Ectodermal cell (in vitro differentiated cells): ENCODE results near the gene GALM.
"Not testable (repeated sequence)": the region's sequence is repeated elsewhere in the genome, so short reads cannot be mapped to it uniquely, and the experiment has no call there.

ENCODE experiments used
- H3K27ac ChIP-seq: 2 replicates; pipeline ENCODE4 v1.7.0; 2013; ENCODE audit warnings: mild to moderate bottlenecking, low read depth, low read length; ENCODE audit not compliant: insufficient read depth, poor library complexity, severe bottlenecking
- H3K27me3 ChIP-seq: 2 replicates; pipeline ENCODE4 v1.7.0; 2013; ENCODE audit warnings: mild to moderate bottlenecking, low read length; ENCODE audit not compliant: insufficient read depth, control insufficient read depth, poor library complexity, severe bottlenecking
- H3K36me3 ChIP-seq: one replicate; pipeline ENCODE4 v1.7.0; 2013; ENCODE audit warnings: low read length; ENCODE audit not compliant: control insufficient read depth, insufficient read depth
- H3K4me1 ChIP-seq: one replicate; pipeline ENCODE4 v1.7.0; 2013; ENCODE audit warnings: low read length; ENCODE audit not compliant: control insufficient read depth, insufficient read depth
- H3K4me3 ChIP-seq: 2 replicates; pipeline ENCODE4 v1.7.0; 2013; ENCODE audit warnings: low read depth, low read length, control low read depth; ENCODE audit not compliant: insufficient read depth
- H3K9me3 ChIP-seq: 2 replicates; pipeline ENCODE4 v1.7.0; 2013; ENCODE audit warnings: mild to moderate bottlenecking, low read length, moderate library complexity; ENCODE audit not compliant: control insufficient read depth
- WGBS, 2 experiments: methylation state at CpG; one replicate each; pipeline ENCODE4 v1.1.7; 2013; ENCODE audit warnings: missing lambda C conversion rate in 2 of 2; 5-methylcytosine and 5-hydroxymethylcytosine counted together

The GALM gene

DNA sequence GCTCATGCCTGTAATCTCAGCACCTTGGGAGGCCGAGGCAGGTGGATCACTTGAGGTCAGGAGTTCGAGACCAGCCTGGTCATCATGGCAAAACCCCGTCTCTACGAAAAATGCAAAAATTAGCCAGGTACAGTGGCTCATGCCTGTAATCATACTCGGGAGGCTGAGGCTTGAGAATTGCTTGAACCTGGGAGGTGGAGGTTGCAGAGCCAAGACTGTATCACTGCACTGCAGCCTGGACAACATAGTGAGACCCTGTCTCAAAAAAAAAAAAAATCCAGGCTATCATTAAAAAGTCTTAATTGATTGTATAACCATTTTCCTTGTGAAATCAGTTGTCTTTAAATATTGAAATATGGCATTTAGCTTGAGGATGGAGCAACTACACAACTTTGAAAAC lies 15.0 kb downstream of the GALM start:
- not testable (repeated sequence) for H3K9me3 ChIP-seq, H3K4me1 ChIP-seq, H3K27ac ChIP-seq, H3K4me3 ChIP-seq, H3K27me3 ChIP-seq, H3K36me3 ChIP-seq
- 93 to 95% methylated on average over 5 of the region's 5 CpGs for WGBS, 2 experiments

DNA sequence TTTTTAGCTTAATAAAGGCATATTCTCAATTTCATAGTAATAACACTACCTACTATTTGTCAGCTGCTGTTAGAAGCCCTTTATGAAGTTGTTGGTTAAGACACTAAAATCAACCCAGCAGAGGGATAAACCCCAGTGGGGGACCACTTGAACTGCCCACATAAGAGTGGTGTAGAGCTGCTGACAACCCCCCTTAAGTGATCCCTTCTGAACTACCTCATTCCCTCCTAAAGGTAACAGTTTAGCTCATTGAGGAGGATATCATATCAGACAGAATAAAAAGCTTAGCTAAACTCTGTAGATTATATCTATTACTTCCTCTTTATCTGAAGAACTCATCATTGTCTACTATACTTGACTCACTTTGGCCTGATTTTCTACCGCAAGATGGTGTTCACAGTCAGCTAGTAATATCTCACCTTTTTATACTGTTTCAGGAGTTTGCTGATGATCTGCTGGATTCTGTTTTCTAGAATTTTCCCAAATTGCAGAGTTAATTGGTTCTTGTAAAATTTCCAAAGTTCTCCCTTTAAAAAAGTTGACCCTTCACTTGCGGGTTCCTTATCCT lies 16.2 kb downstream of the GALM start:
- Histone ChIP-seq H3K27ac (no peak overlapping the region), H3K27me3 (no peaks in the 10 kb centered on the region), H3K4me3 (no peak overlapping the region), H3K9me3 (no peaks in the 10 kb centered on the region), H3K4me1 (no peaks in the 10 kb centered on the region), H3K36me3 (peaks cover 3% of the 10 kb centered on the region)
- 90 to 96% methylated on average over 2 of the region's 2 CpGs for WGBS, 2 experiments

DNA sequence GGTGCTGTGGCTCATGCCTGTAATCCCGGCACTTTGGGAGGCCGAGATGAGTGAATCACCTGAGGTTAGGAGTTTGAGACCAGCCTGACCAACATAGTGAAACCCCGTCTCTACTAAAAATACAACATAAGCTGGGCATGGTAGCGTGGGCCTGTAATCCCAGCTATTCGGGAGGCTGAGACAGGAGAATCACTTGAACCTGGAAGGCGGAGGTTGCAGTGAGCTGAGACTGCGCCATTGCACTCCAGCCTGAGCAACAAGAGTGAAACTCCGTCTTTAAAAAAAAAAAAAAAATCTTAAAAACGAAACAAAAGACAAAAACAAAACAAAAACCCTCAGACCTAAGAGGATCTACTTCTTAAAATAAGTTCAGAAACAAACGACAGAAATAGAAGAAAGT lies 16.7 kb downstream of the GALM start:
- 91% methylated on average over 8 of the region's 10 CpGs for WGBS, 2 experiments
- not testable (repeated sequence) for H3K36me3 ChIP-seq, H3K4me1 ChIP-seq, H3K27me3 ChIP-seq, H3K27ac ChIP-seq, H3K9me3 ChIP-seq, H3K4me3 ChIP-seq

DNA sequence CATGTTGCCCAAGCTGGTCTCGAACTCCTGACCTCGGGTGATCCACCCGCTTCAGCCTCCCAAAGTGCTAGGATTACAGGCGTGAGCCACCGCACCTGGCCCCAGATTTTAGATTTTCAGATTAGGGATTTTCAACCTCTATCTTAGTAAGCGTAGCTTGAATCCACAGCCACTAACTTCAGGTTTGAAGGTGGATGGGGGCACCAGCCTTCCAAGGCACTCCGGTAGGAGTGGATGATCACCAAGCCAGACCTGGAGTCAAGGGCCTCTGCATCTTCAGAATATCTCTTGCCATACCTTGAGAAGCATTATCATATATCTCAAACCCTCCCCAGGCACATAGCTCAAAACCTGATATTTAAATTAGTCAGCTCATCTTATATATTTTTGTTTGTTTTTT lies 17.9 kb downstream of the GALM start:
- no peaks in the 10 kb centered on the region for H3K27me3 ChIP-seq
- no peak overlapping the region for H3K27ac ChIP-seq
- 94 to 95% methylated on average over 7 of the region's 7 CpGs for WGBS, 2 experiments
- H3K4me3 ChIP-seq, result no peak overlapping the region
- H3K36me3 ChIP-seq, result no peaks in the 10 kb centered on the region
- H3K4me1 ChIP-seq, result no peaks in the 10 kb centered on the region
- H3K9me3 ChIP-seq, result no peaks in the 10 kb centered on the region

DNA sequence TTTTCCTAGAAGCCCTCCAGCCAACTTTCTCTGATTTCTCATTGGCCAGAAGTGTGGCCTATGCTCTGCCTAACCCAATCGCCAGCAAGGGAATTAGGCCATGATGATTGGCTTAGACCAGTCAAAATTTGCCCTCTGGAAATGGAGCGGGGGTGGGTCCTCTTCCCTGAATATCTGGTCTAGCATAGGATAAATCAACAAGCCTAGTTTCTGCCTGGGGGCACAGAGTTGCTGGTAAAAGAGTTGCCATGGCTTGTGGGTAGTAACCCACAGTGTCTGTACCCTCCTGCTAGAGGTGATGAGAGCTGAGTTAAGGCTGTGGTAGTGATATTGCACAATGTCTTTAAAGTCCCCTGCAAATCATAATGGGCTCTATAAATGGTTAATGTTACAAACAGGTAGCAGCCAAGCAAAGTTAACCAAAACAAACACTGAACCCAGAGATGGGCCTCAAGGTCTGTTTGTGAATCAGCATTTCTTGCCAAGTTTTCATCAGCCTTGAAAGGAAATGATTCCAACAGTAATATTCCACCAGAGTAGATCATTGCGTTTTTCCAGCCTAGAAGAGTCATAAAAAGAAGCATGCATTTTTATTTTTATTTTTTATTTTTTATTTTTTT lies 19.3 kb downstream of the GALM start:
- Histone ChIP-seq H3K4me3 (no peak overlapping the region), H3K4me1 (no peaks in the 10 kb centered on the region), H3K9me3 (no peaks in the 10 kb centered on the region), H3K27ac (no peak overlapping the region), H3K27me3 (no peaks in the 10 kb centered on the region), H3K36me3 (no peaks in the 10 kb centered on the region)
- WGBS, 2 experiments, result 96% methylated on average over 3 of the region's 3 CpGs

DNA sequence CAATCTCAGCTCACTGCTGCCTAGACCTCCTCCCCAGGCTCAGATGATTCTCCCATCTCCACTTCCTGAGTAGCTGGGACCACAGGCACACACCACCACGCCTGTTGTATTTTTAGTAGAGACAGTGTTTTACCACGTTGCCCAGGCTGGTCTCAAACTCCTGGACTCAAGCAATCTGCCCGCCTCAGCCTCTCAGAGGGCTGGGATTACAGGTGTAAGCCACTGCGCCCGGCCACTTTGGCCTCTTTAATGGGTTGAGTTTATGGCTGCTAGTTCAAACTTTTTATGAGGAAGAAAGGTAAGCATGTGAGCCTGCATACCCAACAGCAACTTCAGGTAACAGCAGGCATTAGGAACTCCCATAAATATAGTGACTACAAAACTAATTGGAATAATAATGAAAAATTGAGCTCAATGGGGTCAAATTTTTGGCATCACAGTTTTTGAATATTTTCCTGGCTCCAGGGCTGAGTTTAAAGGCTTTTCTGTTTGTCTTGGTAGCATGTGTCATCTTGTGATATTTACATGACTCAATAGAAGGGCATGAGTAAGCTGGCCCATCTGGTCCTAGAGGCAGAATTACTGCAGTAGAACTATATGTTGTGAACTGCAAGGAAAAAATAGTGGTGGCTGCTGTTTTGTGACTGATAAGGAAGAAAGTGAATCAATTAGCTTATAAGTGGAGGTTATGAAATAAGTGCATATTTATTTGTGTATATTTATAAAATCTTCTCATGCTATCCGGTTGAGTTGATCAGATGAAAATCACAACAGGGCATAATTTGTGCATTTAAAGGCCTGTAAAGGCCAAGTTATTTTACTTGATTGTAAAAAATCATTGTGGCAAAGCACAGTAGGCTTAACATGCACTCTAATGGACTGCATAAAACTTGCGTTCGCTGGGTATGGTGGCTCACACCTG lies 24.8 kb downstream of the GALM start:
- 93 to 96% methylated on average over 8 of the region's 8 CpGs for WGBS, 2 experiments
- Histone ChIP-seq H3K4me3 (no peak overlapping the region), H3K36me3 (no peaks in the 10 kb centered on the region), H3K9me3 (no peaks in the 10 kb centered on the region), H3K27me3 (no peaks in the 10 kb centered on the region), H3K4me1 (no peaks in the 10 kb centered on the region), H3K27ac (no peak overlapping the region)

DNA sequence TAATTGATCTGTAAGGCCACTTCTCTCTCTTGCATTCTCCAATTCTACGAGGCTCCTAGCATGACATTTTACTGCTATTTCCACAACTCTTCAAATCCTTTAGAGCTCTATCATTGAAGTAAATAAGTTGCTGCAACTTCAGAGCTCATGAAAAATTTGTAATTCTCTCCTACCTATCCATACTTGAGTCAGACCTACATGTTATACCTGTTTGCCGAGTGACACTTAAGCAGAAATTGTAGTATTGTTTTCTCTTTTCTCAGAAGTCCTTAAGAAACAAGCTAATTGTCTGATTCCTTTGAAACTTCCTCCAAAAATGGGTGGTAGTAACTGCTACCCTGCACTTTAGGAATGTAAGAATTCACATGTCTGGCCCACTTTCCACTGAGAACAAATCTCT lies 26.1 kb downstream of the GALM start:
- no peaks in the 10 kb centered on the region for H3K27me3 ChIP-seq
- 90 to 95% methylated on average over 2 of the region's 2 CpGs for WGBS, 2 experiments
- H3K4me3 ChIP-seq, result no peak overlapping the region
- no peaks in the 10 kb centered on the region for H3K4me1 ChIP-seq
- H3K27ac ChIP-seq, result no peak overlapping the region
- H3K9me3 ChIP-seq, result no peaks in the 10 kb centered on the region
- no peaks in the 10 kb centered on the region for H3K36me3 ChIP-seq

DNA sequence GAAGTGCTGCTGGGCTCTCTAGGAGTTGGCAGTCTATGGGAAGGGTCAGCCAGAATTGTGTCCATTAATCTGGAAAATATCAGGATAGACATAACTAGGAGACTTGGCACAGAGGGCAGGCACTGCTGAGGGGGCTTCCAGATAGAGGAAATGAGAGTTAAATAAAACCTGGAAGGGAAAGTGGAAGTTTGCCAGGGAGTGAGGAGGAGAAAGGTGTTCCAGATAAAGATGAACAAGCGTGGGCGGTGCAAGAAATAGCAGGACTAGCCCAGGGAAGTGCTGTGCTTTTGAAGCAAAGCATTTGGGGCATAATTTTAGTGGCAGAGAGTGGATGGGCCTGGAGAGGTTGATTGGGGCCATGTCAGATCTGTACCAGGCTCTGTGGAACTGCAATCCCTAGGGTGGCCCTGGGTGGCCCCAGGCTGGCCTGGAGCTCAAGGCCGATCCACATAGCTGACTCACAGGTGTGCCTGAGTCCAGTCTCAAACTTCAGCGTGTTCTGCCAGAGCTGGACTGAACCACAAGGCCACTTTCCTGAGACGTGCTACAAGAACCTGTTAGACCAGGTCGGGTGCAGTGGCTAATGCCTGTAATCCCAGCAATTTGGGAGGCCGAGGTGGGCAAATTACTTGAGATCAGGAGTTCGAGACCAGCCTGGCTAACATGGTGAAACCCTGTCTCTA lies 26.9 kb downstream of the GALM start:
- Histone ChIP-seq H3K27me3 (no peaks in the 10 kb centered on the region), H3K36me3 (no peaks in the 10 kb centered on the region), H3K4me1 (no peaks in the 10 kb centered on the region), H3K27ac (no peak overlapping the region), H3K9me3 (no peaks in the 10 kb centered on the region), H3K4me3 (no peak overlapping the region)
- 92 to 93% methylated on average over 8 of the region's 8 CpGs for WGBS, 2 experiments

DNA sequence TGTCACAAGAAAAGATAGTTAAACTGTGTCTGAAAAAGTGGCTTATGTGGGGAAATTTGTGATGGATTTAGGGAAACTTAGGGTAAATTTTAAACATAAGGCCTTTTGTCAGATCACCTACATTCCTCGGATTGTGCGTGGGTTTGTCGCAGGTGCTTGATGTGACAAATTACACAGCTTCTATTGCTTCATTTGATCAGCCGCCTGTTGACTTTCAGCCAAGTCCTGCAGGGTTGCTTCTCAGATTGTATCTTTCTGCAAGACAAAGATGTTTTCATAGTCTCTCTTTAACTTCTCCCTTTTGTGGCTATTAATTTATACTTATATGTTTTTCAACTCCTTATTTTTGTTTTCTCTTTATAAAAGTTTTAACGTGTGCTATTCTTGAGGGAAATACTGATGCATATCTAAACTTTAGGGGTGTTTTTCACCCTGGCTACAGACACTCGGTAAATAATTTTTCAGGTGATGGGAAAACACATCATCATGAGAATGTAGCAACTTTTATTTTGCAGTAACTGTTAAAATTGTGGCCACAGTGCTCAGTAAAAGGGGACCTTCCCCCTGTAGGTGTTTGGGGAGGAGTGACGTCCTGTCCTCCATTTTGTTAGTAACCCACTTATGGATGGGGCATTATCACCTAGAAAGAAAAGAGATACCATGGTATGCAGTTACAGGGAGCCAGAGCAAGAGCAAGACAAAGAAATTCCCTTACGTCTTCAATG lies 31.4 kb downstream of the GALM start:
- H3K4me3 ChIP-seq, result no peak overlapping the region
- H3K9me3 ChIP-seq, result no peaks in the 10 kb centered on the region
- 90 to 91% methylated on average over 8 of the region's 8 CpGs for WGBS, 2 experiments
- H3K36me3 ChIP-seq, result no peaks in the 10 kb centered on the region
- H3K27me3 ChIP-seq, result no peaks in the 10 kb centered on the region
- no peak overlapping the region for H3K27ac ChIP-seq
- no peaks in the 10 kb centered on the region for H3K4me1 ChIP-seq
